HUES48 (cell line): ENCODE data around the gene VPS13A.
"Not testable (repeated sequence)": the region's sequence is repeated elsewhere in the genome, so short reads cannot be mapped to it uniquely, and the experiment has no call there.

Source experiments
- H3K27ac ChIP-seq: one replicate; pipeline ENCODE4 v1.7.0; 2013; ENCODE audit warnings: low read depth, low read length, inconsistent platforms
- H3K27me3 ChIP-seq: 2 replicates; pipeline ENCODE4 v1.6.1; 2013; ENCODE audit warnings: mild to moderate bottlenecking, low read length; ENCODE audit not compliant: control insufficient read depth, insufficient read depth
- H3K36me3 ChIP-seq: 2 replicates; pipeline ENCODE4 v1.6.1; 2013; ENCODE audit warnings: low read length; ENCODE audit not compliant: control insufficient read depth, insufficient read depth
- H3K4me1 ChIP-seq: 2 replicates; pipeline ENCODE4 v1.6.1; 2013; ENCODE audit warnings: mild to moderate bottlenecking, low read length; ENCODE audit not compliant: control insufficient read depth, insufficient read depth
- H3K4me3 ChIP-seq: 2 replicates; pipeline ENCODE4 v1.5.1; 2013; ENCODE audit warnings: mild to moderate bottlenecking, low read depth, low read length
- H3K9ac ChIP-seq: 2 replicates; pipeline ENCODE4 v1.6.1; 2013; ENCODE audit warnings: mild to moderate bottlenecking, low read depth, low read length, moderate library complexity
- H3K9me3 ChIP-seq: 2 replicates; pipeline ENCODE4 v1.6.1; 2013; ENCODE audit warnings: low read length; ENCODE audit not compliant: control insufficient read depth, insufficient read depth

The VPS13A gene

GRCh38 chr9:77435688-77436087, 258.4 kb downstream of the VPS13A start:
- H3K4me1 ChIP-seq: peaks cover 14% of the 10 kb centered on the region
- no peaks in the 10 kb centered on the region for H3K36me3 ChIP-seq
- H3K4me3 ChIP-seq: no peak overlapping the region
- H3K9ac ChIP-seq: no peak overlapping the region
- H3K9me3 ChIP-seq: no peaks in the 10 kb centered on the region
- H3K27me3 ChIP-seq: no peaks in the 10 kb centered on the region
- no peak overlapping the region for H3K27ac ChIP-seq

- H3K27me3 ChIP-seq: no peaks in the 10 kb centered on the region
- peaks cover 18% of the 10 kb centered on the region for H3K4me1 ChIP-seq
- no peak overlapping the region for H3K27ac ChIP-seq
- no peak overlapping the region for H3K9ac ChIP-seq
- no peak overlapping the region for H3K4me3 ChIP-seq
- H3K36me3 ChIP-seq: no peaks in the 10 kb centered on the region
- no peaks in the 10 kb centered on the region for H3K9me3 ChIP-seq
Measured at GRCh38 chr9:77438653-77439052, 261.3 kb downstream of the VPS13A start.

- no peaks in the 10 kb centered on the region for H3K36me3 ChIP-seq
- H3K9me3 ChIP-seq: no peaks in the 10 kb centered on the region
- peak overlapping the region; percentile 92 for H3K27ac ChIP-seq
- H3K4me3 ChIP-seq: peak overlapping the region; percentile 5; the same call in 1 of the 2 replicates
- no peaks in the 10 kb centered on the region for H3K27me3 ChIP-seq
- H3K9ac ChIP-seq: no peak overlapping the region
- peaks cover 15% of the 10 kb centered on the region for H3K4me1 ChIP-seq
Measured at GRCh38 chr9:77440057-77440456, 262.7 kb downstream of the VPS13A start.

- not testable (repeated sequence) for H3K9ac ChIP-seq, H3K27me3 ChIP-seq, H3K9me3 ChIP-seq, H3K4me3 ChIP-seq, H3K36me3 ChIP-seq
- Histone ChIP-seq H3K27ac (peak overlapping the region; percentile 92), H3K4me1 (peaks cover 15% of the 10 kb centered on the region)
Measured at GRCh38 chr9:77441124-77441523, 263.8 kb downstream of the VPS13A start.

GRCh38 chr9:77442436-77442835, 265.1 kb downstream of the VPS13A start:
- Histone ChIP-seq H3K4me3 (no peak overlapping the region), H3K4me1 (peaks cover 15% of the 10 kb centered on the region), H3K27me3 (no peaks in the 10 kb centered on the region), H3K9me3 (no peaks in the 10 kb centered on the region), H3K36me3 (no peaks in the 10 kb centered on the region), H3K9ac (no peak overlapping the region), H3K27ac (no peak overlapping the region)

GRCh38 chr9:77447646-77448045, 270.3 kb downstream of the VPS13A start:
- Histone ChIP-seq H3K36me3 (no peaks in the 10 kb centered on the region), H3K27ac (no peak overlapping the region), H3K4me3 (no peak overlapping the region), H3K4me1 (no peaks in the 10 kb centered on the region), H3K27me3 (no peaks in the 10 kb centered on the region), H3K9me3 (no peaks in the 10 kb centered on the region), H3K9ac (no peak overlapping the region)

GRCh38 chr9:77449240-77450084, 272.1 kb downstream of the VPS13A start:
- H3K4me3 ChIP-seq: no peak overlapping the region
- no peaks in the 10 kb centered on the region for H3K4me1 ChIP-seq
- H3K27me3 ChIP-seq: no peaks in the 10 kb centered on the region
- H3K27ac ChIP-seq: no peak overlapping the region
- no peaks in the 10 kb centered on the region for H3K9me3 ChIP-seq
- no peak overlapping the region for H3K9ac ChIP-seq
- H3K36me3 ChIP-seq: no peaks in the 10 kb centered on the region

- Histone ChIP-seq H3K27me3 (no peaks in the 10 kb centered on the region), H3K27ac (no peak overlapping the region), H3K4me3 (no peak overlapping the region), H3K36me3 (no peaks in the 10 kb centered on the region), H3K9ac (no peak overlapping the region), H3K9me3 (no peaks in the 10 kb centered on the region), H3K4me1 (no peaks in the 10 kb centered on the region)
Measured at GRCh38 chr9:77450085-77450475, 272.7 kb downstream of the VPS13A start.

GRCh38 chr9:77451507-77451906, 274.2 kb downstream of the VPS13A start:
- H3K4me1 ChIP-seq: peaks cover 6% of the 10 kb centered on the region
- H3K9ac ChIP-seq: no peak overlapping the region
- H3K27ac ChIP-seq: no peak overlapping the region
- H3K27me3 ChIP-seq: no peaks in the 10 kb centered on the region
- H3K36me3 ChIP-seq: no peaks in the 10 kb centered on the region
- no peaks in the 10 kb centered on the region for H3K9me3 ChIP-seq
- no peak overlapping the region for H3K4me3 ChIP-seq

GRCh38 chr9:77453825-77454647, 276.7 kb downstream of the VPS13A start:
- Histone ChIP-seq H3K9me3 (no peaks in the 10 kb centered on the region), H3K36me3 (no peaks in the 10 kb centered on the region), H3K4me1 (peaks cover 10% of the 10 kb centered on the region), H3K27me3 (no peaks in the 10 kb centered on the region), H3K4me3 (no peak overlapping the region), H3K27ac (no peak overlapping the region), H3K9ac (no peak overlapping the region)

GRCh38 chr9:77454663-77455062, 277.3 kb downstream of the VPS13A start:
- no peaks in the 10 kb centered on the region for H3K27me3 ChIP-seq
- H3K9ac ChIP-seq: no peak overlapping the region
- H3K4me1 ChIP-seq: peaks cover 10% of the 10 kb centered on the region
- no peaks in the 10 kb centered on the region for H3K9me3 ChIP-seq
- no peaks in the 10 kb centered on the region for H3K36me3 ChIP-seq
- H3K4me3 ChIP-seq: no peak overlapping the region
- H3K27ac ChIP-seq: no peak overlapping the region
